H1 (cell line): ENCODE results near the gene AGAP1. TPM values are rescaled to one million over a fixed set of nuclear protein-coding genes. Genes with fewer than 3 reads are reported as not detected.

Source experiments
- ATF3 ChIP-seq: IDR thresholded peaks from 2 replicates; pipeline ENCODE4 v1.6.1; 2011; ENCODE audit warnings: low read depth, mild to moderate bottlenecking, low read length; ENCODE audit not compliant: insufficient read depth
- CBX8 ChIP-seq: fragments of 300-800, 300-1000 bp; sonication (generic); IDR thresholded peaks from 2 replicates; pipeline ENCODE4 v1.7.1; 2016; ENCODE audit warnings: low read depth, low read length, borderline replicate concordance
- CEBPB ChIP-seq: IDR thresholded peaks from 2 replicates; pipeline ENCODE4 v1.6.1; 2012; ENCODE audit warnings: low read depth, low read length
- JUND ChIP-seq: IDR thresholded peaks from 2 replicates; pipeline ENCODE4 v1.6.1; 2011; ENCODE audit warnings: mild to moderate bottlenecking, improper control_type of control experiment, low read length
- TAF7 ChIP-seq: optimal IDR thresholded peaks from 2 replicates; pipeline ENCODE3; 2011; ENCODE audit warnings: low read depth, mild to moderate bottlenecking, inconsistent platforms, low read length, moderate library complexity, borderline replicate concordance
- polyA plus RNA-seq, 7 experiments: library from polyadenylated mRNA; depleted of rRNA in 3 of 7; stranded (reverse) in 5 of 7; unstranded in 2 of 7; fragments of >200 nt in 5 of 7; fragments of 200-250 nt in 2 of 7; gene quantifications; 1 replicate in 5 of 7; 2 replicates in 1 of 7; 4 replicates in 1 of 7; pipeline versions ENCODE4 v1.2.1 to v1.2.3, GENCODE V29; 2011 to 2013; ENCODE audit warnings: missing spikeins in 2 of 7, mixed read lengths in 2 of 7
- total RNA-seq: library from RNA; stranded (reverse); fragmentation: NEBNext Ultra II Directional; extraction: Animal tissue kit (Norgen Biotek cat#: 25700); gene quantifications from 2 replicates; pipeline ENCODE4 v1.2.1, GENCODE V29; 2021

AGAP1 gene
- total and polyA plus RNA-seq, 2 of the 8 experiments (the other 6 are each of a cell fraction or from before 2014, with no cell fraction given), result 18.1 to 39.4 TPM

- TF ChIP-seq ATF3, result no peak
- no peak for TF ChIP-seq TAF7
- TF ChIP-seq CBX8, result no peak
- no peak for TF ChIP-seq JUND
- no peak for TF ChIP-seq CEBPB
- TF ChIP-seq, all 59 proteins: peak for 0
These were observed 76.0 kb downstream of the AGAP1 start (continued) for GRCh38 chr2:235569837-235570236.
